Right renal cortex interstitium (tissue), 3 donors: Measurements from ENCODE around the gene SIDT1. TPM values are rescaled to one million over a fixed set of nuclear protein-coding genes. Genes with fewer than 3 reads are reported as not detected.
A peak's percentile ranks its signal among the peaks of the same experiment; 100 is the strongest.

Source experiments
- DNase-seq, 3 donors: peaks; one replicate each; pipeline ENCODE4 v3.0.0-alpha.2; 2013; ENCODE audit warnings: low read depth in 3 of 3, low spot score in 2 of 3
- polyA plus RNA-seq, 3 donors: library from polyadenylated mRNA; unstranded; fragments of 120-200 nt; gene quantifications; one replicate each; pipeline ENCODE4 v1.2.1, GENCODE V29; 2013; ENCODE audit not compliant: insufficient read length in 3 of 3

SIDT1 gene
- 1 to 10 TPM; 2.2 to 3.0 (median 2.6) TPM for polyA plus RNA-seq

- no peak for DNase-seq
Measured at GRCh38 chr3:113531826-113532697, at the start of gene SIDT1. SIDT1 (plus strand) TSS chr3:113532555; CDS start chr3:113533022, 467 bp downstream.

GRCh38 chr3:113485161-113485609 is 47.2 kb upstream of the SIDT1 start:
- no peak for DNase-seq

GRCh38 chr3:113495035-113495434 is 37.3 kb upstream of the SIDT1 start:
- peak in 2 of 3 donors; percentile 15 to 50 for DNase-seq

- DNase-seq, result no peak
Measured at GRCh38 chr3:113496924-113497323, 35.4 kb upstream of the SIDT1 start.

- DNase-seq, result no peak
Measured at GRCh38 chr3:113498221-113499005, 33.9 kb upstream of the SIDT1 start.

GRCh38 chr3:113499081-113499480 is 33.3 kb upstream of the SIDT1 start:
- DNase-seq, result no peak

- DNase-seq, result no peak
Measured at GRCh38 chr3:113501597-113501996, 30.8 kb upstream of the SIDT1 start.

- DNase-seq, result no peak
Measured at GRCh38 chr3:113505867-113506266, 26.5 kb upstream of the SIDT1 start.

GRCh38 chr3:113507501-113508067 is 24.8 kb upstream of the SIDT1 start:
- DNase-seq, result no peak

GRCh38 chr3:113508966-113509365 is 23.4 kb upstream of the SIDT1 start:
- DNase-seq, result no peak

- no peak for DNase-seq
Measured at GRCh38 chr3:113514265-113514769, 18.0 kb upstream of the SIDT1 start.

- DNase-seq, result no peak
Measured at GRCh38 chr3:113516115-113516505, 16.2 kb upstream of the SIDT1 start.

GRCh38 chr3:113521981-113522380 is 10.4 kb upstream of the SIDT1 start:
- no peak for DNase-seq

- no peak for DNase-seq
Measured at GRCh38 chr3:113523241-113523640, 9.1 kb upstream of the SIDT1 start.

- no peak for DNase-seq
Measured at GRCh38 chr3:113532698-113533533, 561 bp downstream of the SIDT1 start.

GRCh38 chr3:113533534-113533892 is 1.2 kb downstream of the SIDT1 start:
- no peak for DNase-seq

GRCh38 chr3:113534365-113534764 is 2.0 kb downstream of the SIDT1 start:
- DNase-seq, result no peak

- DNase-seq, result no peak
Measured at GRCh38 chr3:113535898-113536297, 3.5 kb downstream of the SIDT1 start.

GRCh38 chr3:113536627-113537101 is 4.3 kb downstream of the SIDT1 start:
- no peak for DNase-seq

- no peak for DNase-seq
Measured at GRCh38 chr3:113537155-113537554, 4.8 kb downstream of the SIDT1 start.
